K562 (cell line): ENCODE measurements around the gene AFAP1. TPM values are rescaled to one million over a fixed set of nuclear protein-coding genes. Genes with fewer than 3 reads are reported as not detected.

Experiments
- ATAC-seq: fragments of 200-7000 bp; cut with Tn5 transposase; 3 replicates; pipeline ENCODE4 v1.9.1; 2020; ENCODE audit warnings: moderate library complexity
- BruUV-seq: library from RNA; stranded (reverse); fragments of 400-500 nt; replicated peaks from 2 replicates; lab custom pipeline; 2021; lab: Mats Ljungman, UMichigan
- CTCF ChIA-PET: fragments of 300-600 bp; formaldehyde crosslinking; extraction: SDS; loops from one replicate; lab custom pipeline; 2021; ENCODE audit warnings: low intra/inter-chr PET ratio; lab: Yijun Ruan, JAX
- POLR2A ChIA-PET: fragments of 300-600, 350-650 bp; sonication (Branson Sonifier 250); formaldehyde crosslinking; extraction: SDS; loops from one replicate; lab custom pipeline; 2021; ENCODE audit warnings: antibody characterized with exemption, inconsistent platforms; lab: Yijun Ruan, JAX
- DNase-seq, 4 experiments: peaks; one replicate each; pipeline versions ENCODE4 v3.0.0 to v3.0.0-alpha.2; 2011 to 2018; ENCODE audit warnings: low spot score in 3 of 4, mixed read lengths in 3 of 4; ENCODE audit errors: extremely low read depth in 1 of 4
- FAIRE-seq: peaks from 2 replicates; lab custom pipeline; 2011; peaks lifted over from hg19 to GRCh38; lab: Jason Lieb, UNC
- H2AFZ ChIP-seq: 2 replicates; pipeline ENCODE4 v1.6.0; 2011; ENCODE audit warnings: low read depth, low read length, control low read depth, inconsistent platforms
- H3K27ac ChIP-seq: fragments of 200-600 bp; 3 replicates; pipeline ENCODE4 v1.8.0; 2011; ENCODE audit warnings: low read depth, mild to moderate bottlenecking, control low read depth, inconsistent platforms, low read length, moderate library complexity, mixed read lengths; ENCODE audit errors: extremely low read depth
- H3K27me3 ChIP-seq, 2 experiments: fragments of 300-600 bp in 1 of 2; 2 replicates in 1 of 2; 3 replicates in 1 of 2; pipeline versions ENCODE4 v1.6.0 to v1.8.0; 2011; ENCODE audit warnings: inconsistent platforms in 2 of 2, low read length in 2 of 2, mild to moderate bottlenecking in 1 of 2, mixed read lengths in 1 of 2, moderate library complexity in 1 of 2; ENCODE audit not compliant: control insufficient read depth in 2 of 2, insufficient read depth in 2 of 2
- H3K36me3 ChIP-seq: fragments of 300-600 bp; 3 replicates; pipeline ENCODE4 v1.8.0; 2011; ENCODE audit warnings: mild to moderate bottlenecking, low read length, inconsistent platforms; ENCODE audit not compliant: control insufficient read depth, insufficient read depth
- H3K4me1 ChIP-seq, 2 experiments: fragments of 200-600 bp in 1 of 2; replicated peaks in 1 of 2; 2 replicates in 1 of 2; 3 replicates in 1 of 2; pipeline versions ENCODE4 v1.5.1 to v1.8.0; 2011; ENCODE audit warnings: inconsistent platforms in 2 of 2, low read length in 2 of 2, mild to moderate bottlenecking in 1 of 2, mixed read lengths in 1 of 2, moderate library complexity in 1 of 2; ENCODE audit not compliant: control insufficient read depth in 2 of 2, insufficient read depth in 2 of 2
- H3K4me2 ChIP-seq: 2 replicates; pipeline ENCODE4 v1.6.1; 2011; ENCODE audit warnings: low read length, control low read depth, inconsistent platforms, mixed read lengths; ENCODE audit not compliant: insufficient read depth
- H3K4me3 ChIP-seq: fragments of 200-600 bp; sonication (generic), shearing (Covaris generic); 2 replicates; pipeline ENCODE4 v1.5.1; 2016; ENCODE audit warnings: control low read depth, inconsistent platforms
- H3K79me2 ChIP-seq: fragments of 200-600 bp; 3 replicates; pipeline ENCODE4 v1.8.0; 2011; ENCODE audit warnings: low read length, inconsistent platforms; ENCODE audit not compliant: control insufficient read depth, insufficient read depth
- H3K9ac ChIP-seq, 2 experiments: 2 replicates each; pipeline versions ENCODE4 v1.6.0 to v1.6.1; 2011; ENCODE audit warnings: low read depth in 2 of 2, low read length in 2 of 2, control low read depth in 1 of 2, inconsistent platforms in 1 of 2, mild to moderate bottlenecking in 1 of 2, mixed read lengths in 1 of 2; ENCODE audit not compliant: insufficient read depth in 1 of 2
- H3K9me1 ChIP-seq: one replicate; pipeline ENCODE4 v1.6.0; 2011; ENCODE audit warnings: inconsistent platforms, mild to moderate bottlenecking, low read length, moderate library complexity; ENCODE audit not compliant: control insufficient read depth, insufficient read depth
- H3K9me3 ChIP-seq: replicated peaks from 2 replicates; pipeline ENCODE4 v1.5.1; 2011; ENCODE audit warnings: low read depth, low read length, inconsistent platforms; ENCODE audit not compliant: control insufficient read depth, insufficient read depth
- H4K20me1 ChIP-seq: replicated peaks from 2 replicates; pipeline ENCODE4 v1.6.1; 2011; ENCODE audit warnings: low read length, inconsistent platforms, mixed read lengths; ENCODE audit not compliant: control insufficient read depth, insufficient read depth
- HLTF ChIP-seq: fragments of 450-650 bp; IDR thresholded peaks from 2 replicates; pipeline ENCODE4 v1.6.1; 2016
- JUN ChIP-seq, 2 experiments: sonication (generic) in 1 of 2; formaldehyde crosslinking in 1 of 2; IDR thresholded peaks; 2 replicates each; pipeline versions ENCODE4 v1.6.1 to v1.8.0; 2012 to 2022; ENCODE audit warnings: borderline replicate concordance in 2 of 2, mild to moderate bottlenecking in 2 of 2, improper control_type of control experiment in 1 of 2, low read depth in 1 of 2, low read length in 1 of 2, missing genetic modification reagents in 1 of 2
- MTA2 ChIP-seq: fragments of 450-650 bp; IDR thresholded peaks from 2 replicates; pipeline ENCODE4 v1.6.1; 2016; ENCODE audit warnings: low read depth
- NFXL1 ChIP-seq: fragments of 450-650 bp; formaldehyde crosslinking; IDR thresholded peaks from 2 replicates; pipeline ENCODE4 v1.4.0; 2021; ENCODE audit warnings: mild to moderate bottlenecking
- YBX1 ChIP-seq: fragments of 450-650 bp; IDR thresholded peaks from 2 replicates; pipeline ENCODE4 v1.7.1; 2016; ENCODE audit warnings: mild to moderate bottlenecking
- WGBS: fragments of 100-300 bp; shearing (Covaris generic); methylation state at CpG from one replicate; pipeline ENCODE4 v1.1.6; 2016; ENCODE audit warnings: low coverage, mixed read lengths; ENCODE audit not compliant: insufficient coverage; ENCODE audit errors: missing lambda C conversion rate; 5-methylcytosine and 5-hydroxymethylcytosine counted together
- in situ Hi-C: fragments of 300-500 bp; cut with MboI; formaldehyde crosslinking; loops from 4 replicates; pipeline ENCODE4 v1.15.0; 2018; ENCODE audit warnings: inconsistent platforms, mixed read lengths
- intact Hi-C: fragments of 100-400 bp; cut with micrococcal nuclease; formaldehyde crosslinking; loops from 2 replicates; pipeline ENCODE4 v1.14.2; 2022
- polyA plus RNA-seq, 8 experiments: library from polyadenylated mRNA; depleted of rRNA in 4 of 8; stranded (reverse) in 5 of 8; unstranded in 3 of 8; fragments of >200 nt; fragmentation: Nextera tagmentation in 2 of 8; fragmentation: Illumina TruSeq in 1 of 8; extraction: Ambion mirVana in 2 of 8; extraction: Trizol in 1 of 8; gene quantifications; 2 replicates each; pipeline versions ENCODE4 v1.2.1 to v1.2.3, GENCODE V29; 2011 to 2014; ENCODE audit warnings: inconsistent platforms in 1 of 8, missing spikeins in 1 of 8
- total RNA-seq, 7 experiments: library from RNA; depleted of rRNA in 6 of 7; stranded (reverse); fragments of >200 nt in 6 of 7; fragmentation: Illumina TruSeq in 2 of 7; extraction: Trizol in 2 of 7; gene quantifications; 2 replicates each; pipeline versions ENCODE4 v1.2.1 to v1.2.3, GENCODE V29; 2011 to 2021; ENCODE audit warnings: low replicate concordance in 1 of 7
- TF ChIP-seq, protein P1 (sequence below): fragments of 450-650 bp; formaldehyde crosslinking; IDR thresholded peaks from 2 replicates; pipeline ENCODE4 v1.4.0; 2020; ENCODE audit warnings: mild to moderate bottlenecking, moderate library complexity
- TF ChIP-seq, protein P2 (sequence below): fragments of 450-650 bp; IDR thresholded peaks from 2 replicates; pipeline ENCODE4 v1.6.1; 2016; ENCODE audit warnings: low read depth

Gene AFAP1
- total and polyA plus RNA-seq, 9 of the 15 experiments (the other 6 are each of a cell fraction or from before 2014, with no cell fraction given) = 0.07 to 0.42 (median 0.12) TPM; not detected in 1

DNA sequence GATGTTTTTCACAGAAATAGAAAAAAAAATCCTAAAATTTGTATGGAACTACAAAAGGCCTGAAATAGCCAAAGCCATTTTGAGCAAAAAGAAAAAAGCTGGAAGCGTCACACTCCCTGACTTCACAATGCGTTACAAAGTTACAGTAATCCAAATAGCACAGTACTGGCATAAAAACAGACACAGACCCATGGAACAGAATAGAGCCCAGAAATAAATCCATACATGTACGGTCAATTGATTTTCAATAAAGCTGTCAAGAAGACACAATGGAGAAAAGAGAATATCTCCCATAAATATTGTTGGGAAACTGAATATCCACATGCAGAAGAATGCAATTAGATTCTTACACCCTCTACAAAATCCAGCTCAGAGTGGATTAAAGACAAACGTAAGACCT, 208.2 kb downstream of the AFAP1 start:
- Histone ChIP-seq H3K79me2 (no peaks in the 10 kb centered on the region), H3K4me3 (no peak overlapping the region), H4K20me1 (peaks cover 11% of the 10 kb centered on the region; the same call in 1 of the 2 replicates), H3K9me1 (no peaks in the 10 kb centered on the region), H3K36me3 (no peaks in the 10 kb centered on the region), H3K27me3 (peaks cover 6 to 46% of the 10 kb centered on the region in 2 experiments; a peak in 3 of 5 replicates), H3K4me2 (no peak overlapping the region), H3K27ac (no peak overlapping the region), H2AFZ (no peak overlapping the region), H3K9ac (no peak overlapping the region), H3K4me1 (peaks cover 0 to 3% of the 10 kb centered on the region in 2 experiments; a peak in 1 of 5 replicates), H3K9me3 (no peaks in the 10 kb centered on the region)
- POLR2A ChIA-PET = interaction anchor here (0.6 kb wide), 1 partner anchor 502 kb away, joined by 3 read pairs; no protein-coding TSS in a partner anchor
- 0% methylated on average over 4 of the region's 4 CpGs for WGBS
- TF ChIP-seq NFXL1 (CRISPR knock-in tag) (no peak), HLTF (no peak), JUN (IDR thresholded peaks at IDR 0.05; ENCODE audit: borderline replicate concordance, low read depth, low read length) (no peak), JUN (CRISPR knock-in tag; IDR thresholded peaks at IDR 0.05; ENCODE audit: borderline replicate concordance) (no peak), MTA2 (no peak), YBX1 (no peak)
- TF ChIP-seq, protein P1, sequence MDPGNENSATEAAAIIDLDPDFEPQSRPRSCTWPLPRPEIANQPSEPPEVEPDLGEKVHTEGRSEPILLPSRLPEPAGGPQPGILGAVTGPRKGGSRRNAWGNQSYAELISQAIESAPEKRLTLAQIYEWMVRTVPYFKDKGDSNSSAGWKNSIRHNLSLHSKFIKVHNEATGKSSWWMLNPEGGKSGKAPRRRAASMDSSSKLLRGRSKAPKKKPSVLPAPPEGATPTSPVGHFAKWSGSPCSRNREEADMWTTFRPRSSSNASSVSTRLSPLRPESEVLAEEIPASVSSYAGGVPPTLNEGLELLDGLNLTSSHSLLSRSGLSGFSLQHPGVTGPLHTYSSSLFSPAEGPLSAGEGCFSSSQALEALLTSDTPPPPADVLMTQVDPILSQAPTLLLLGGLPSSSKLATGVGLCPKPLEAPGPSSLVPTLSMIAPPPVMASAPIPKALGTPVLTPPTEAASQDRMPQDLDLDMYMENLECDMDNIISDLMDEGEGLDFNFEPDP (CRISPR knock-in tag) = no peak
- TF ChIP-seq, protein P2, sequence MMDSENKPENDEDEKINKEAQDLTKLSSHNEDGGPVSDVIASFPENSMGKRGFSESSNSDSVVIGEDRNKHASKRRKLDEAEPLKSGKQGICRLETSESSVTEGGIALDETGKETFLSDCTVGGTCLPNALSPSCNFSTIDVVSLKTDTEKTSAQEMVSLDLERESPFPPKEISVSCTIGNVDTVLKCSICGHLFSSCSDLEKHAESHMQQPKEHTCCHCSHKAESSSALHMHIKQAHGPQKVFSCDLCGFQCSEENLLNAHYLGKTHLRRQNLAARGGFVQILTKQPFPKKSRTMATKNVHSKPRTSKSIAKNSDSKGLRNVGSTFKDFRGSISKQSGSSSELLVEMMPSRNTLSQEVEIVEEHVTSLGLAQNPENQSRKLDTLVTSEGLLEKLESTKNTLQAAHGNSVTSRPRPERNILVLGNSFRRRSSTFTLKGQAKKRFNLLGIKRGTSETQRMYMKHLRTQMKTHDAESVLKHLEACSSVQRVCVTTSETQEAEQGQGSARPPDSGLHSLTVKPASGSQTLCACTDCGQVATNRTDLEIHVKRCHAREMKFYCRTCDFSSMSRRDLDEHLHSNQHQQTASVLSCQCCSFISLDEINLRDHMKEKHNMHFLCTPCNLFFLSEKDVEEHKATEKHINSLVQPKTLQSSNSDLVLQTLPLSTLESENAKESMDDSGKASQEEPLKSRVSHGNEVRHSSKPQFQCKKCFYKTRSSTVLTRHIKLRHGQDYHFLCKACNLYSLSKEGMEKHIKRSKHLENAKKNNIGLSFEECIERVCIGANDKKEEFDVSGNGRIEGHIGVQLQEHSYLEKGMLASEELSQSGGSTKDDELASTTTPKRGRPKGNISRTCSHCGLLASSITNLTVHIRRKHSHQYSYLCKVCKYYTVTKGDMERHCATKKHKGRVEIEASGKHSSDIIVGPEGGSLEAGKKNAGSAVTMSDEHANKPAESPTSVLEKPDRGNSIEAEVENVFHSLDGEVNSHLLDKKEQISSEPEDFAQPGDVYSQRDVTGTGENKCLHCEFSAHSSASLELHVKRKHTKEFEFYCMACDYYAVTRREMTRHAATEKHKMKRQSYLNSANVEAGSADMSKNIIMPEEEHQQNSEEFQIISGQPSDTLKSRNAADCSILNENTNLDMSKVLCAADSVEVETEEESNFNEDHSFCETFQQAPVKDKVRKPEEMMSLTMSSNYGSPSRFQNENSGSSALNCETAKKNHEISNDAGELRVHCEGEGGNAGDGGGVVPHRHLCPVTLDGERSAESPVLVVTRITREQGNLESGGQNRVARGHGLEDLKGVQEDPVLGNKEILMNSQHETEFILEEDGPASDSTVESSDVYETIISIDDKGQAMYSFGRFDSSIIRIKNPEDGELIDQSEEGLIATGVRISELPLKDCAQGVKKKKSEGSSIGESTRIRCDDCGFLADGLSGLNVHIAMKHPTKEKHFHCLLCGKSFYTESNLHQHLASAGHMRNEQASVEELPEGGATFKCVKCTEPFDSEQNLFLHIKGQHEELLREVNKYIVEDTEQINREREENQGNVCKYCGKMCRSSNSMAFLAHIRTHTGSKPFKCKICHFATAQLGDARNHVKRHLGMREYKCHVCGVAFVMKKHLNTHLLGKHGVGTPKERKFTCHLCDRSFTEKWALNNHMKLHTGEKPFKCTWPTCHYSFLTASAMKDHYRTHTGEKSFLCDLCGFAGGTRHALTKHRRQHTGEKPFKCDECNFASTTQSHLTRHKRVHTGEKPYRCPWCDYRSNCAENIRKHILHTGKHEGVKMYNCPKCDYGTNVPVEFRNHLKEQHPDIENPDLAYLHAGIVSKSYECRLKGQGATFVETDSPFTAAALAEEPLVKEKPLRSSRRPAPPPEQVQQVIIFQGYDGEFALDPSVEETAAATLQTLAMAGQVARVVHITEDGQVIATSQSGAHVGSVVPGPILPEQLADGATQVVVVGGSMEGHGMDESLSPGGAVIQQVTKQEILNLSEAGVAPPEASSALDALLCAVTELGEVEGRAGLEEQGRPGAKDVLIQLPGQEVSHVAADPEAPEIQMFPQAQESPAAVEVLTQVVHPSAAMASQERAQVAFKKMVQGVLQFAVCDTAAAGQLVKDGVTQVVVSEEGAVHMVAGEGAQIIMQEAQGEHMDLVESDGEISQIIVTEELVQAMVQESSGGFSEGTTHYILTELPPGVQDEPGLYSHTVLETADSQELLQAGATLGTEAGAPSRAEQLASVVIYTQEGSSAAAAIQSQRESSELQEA = no peak
- FAIRE-seq (no peak), DNase-seq (no peak), ATAC-seq (no peak)
- no TSS peak for BruUV-seq
- in situ Hi-C loops = no loop called here
- CTCF ChIA-PET = no interaction called here
- intact Hi-C loops = no loop called here
